ENCODE data around the gene DTX2. TPM values are rescaled to one million over a fixed set of nuclear protein-coding genes. Genes with fewer than 3 reads are reported as not detected.
A peak's percentile ranks its signal among the peaks of the same experiment; 100 is the strongest.
"Not testable (repeated sequence)": the region's sequence is repeated elsewhere in the genome, so short reads cannot be mapped to it uniquely, and the experiment has no call there.

The DTX2 gene
- total RNA-seq, 1 donor from 2014 or later = 11.5 TPM

DNA sequence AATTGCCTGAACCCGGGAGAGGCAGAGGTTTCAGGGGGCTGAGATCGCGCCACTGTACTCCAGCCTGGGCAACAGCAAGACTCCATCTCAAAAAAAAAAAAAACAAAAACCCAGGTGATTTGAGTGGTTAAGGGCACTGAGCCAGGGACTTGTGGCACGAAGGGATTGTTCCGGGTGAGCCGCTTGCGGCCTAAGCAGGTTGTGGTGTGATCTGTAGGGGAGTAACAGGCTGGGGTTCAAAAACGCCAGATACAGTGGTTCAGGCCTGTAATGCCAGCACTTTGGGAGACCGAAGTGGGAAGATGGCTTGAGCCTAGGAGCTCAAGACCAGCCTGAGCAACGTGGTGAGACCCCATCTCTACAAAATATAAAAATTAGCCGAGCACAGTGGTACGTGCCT, 17.7 kb upstream of the DTX2 start:
- not testable (repeated sequence) for H3K36me3 Mint-ChIP-seq (ENCODE audit: low read depth); H3K27me3 Mint-ChIP-seq (ENCODE audit: low read depth); H3K27ac Mint-ChIP-seq (ENCODE audit: unreplicated experiment); H3K4me3 Mint-ChIP-seq (ENCODE audit: unreplicated experiment); DNase-seq (ENCODE audit: low spot score); H3K9me3 Mint-ChIP-seq (ENCODE audit: low read depth); H3K4me1 Mint-ChIP-seq (ENCODE audit: low read depth)

DNA sequence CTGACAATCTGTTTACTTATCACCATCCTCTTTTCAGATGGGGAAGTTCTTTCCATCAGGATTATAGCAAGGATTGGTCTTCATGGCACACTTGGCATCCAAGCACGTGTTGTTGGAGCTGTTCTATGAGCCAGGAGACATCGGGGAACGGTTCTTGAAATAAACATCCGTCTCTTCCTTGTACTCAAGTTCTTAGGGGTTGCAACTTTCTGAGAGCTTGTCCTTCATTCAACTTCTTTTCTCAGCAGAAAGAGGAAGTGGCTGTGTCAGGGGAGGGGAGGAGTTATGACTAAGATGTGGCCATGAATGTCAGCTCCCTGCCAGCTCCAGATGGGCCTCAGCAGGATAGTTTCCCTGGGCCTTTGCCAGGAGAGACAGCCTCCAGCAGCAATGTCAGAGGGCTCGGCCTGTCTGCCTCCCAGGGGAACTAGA, 15.9 kb upstream of the DTX2 start:
- not testable (repeated sequence) for H3K9me3 Mint-ChIP-seq (ENCODE audit: low read depth)

DNA sequence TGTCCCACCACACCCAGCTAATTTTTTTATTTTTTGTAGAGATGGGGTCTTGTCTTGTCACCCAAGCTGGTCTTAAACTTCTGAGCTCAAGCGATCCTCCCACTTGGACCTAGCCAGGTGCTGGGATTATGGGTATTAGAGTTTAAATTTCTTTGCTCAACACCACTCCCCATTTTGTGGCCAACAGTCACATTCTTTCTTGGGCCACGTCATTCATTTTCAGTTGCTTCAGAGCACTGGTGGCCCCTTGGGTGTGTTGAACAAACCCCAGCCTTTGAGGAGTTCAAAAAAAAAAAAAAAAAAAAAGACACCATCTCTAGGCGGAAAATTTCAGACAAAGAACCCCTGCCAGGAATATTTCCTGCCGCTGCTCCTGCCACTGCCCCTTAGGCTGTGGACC, 4.5 kb upstream of the DTX2 start:
- not testable (repeated sequence) for H3K27me3 Mint-ChIP-seq (ENCODE audit: low read depth); H3K4me3 Mint-ChIP-seq (ENCODE audit: unreplicated experiment); H3K36me3 Mint-ChIP-seq (ENCODE audit: low read depth); H3K4me1 Mint-ChIP-seq (ENCODE audit: low read depth); H3K9me3 Mint-ChIP-seq (ENCODE audit: low read depth); DNase-seq (ENCODE audit: low spot score); H3K27ac Mint-ChIP-seq (ENCODE audit: unreplicated experiment)

More for the DNA sequence above, 15.9 kb upstream of the DTX2 start:
- not testable (repeated sequence) for DNase-seq (ENCODE audit: low spot score); H3K36me3 Mint-ChIP-seq (ENCODE audit: low read depth); H3K27me3 Mint-ChIP-seq (ENCODE audit: low read depth); H3K4me1 Mint-ChIP-seq (ENCODE audit: low read depth); H3K4me3 Mint-ChIP-seq (ENCODE audit: unreplicated experiment)
- peak overlapping the region; percentile 81 for H3K27ac Mint-ChIP-seq (ENCODE audit: unreplicated experiment)

DNA sequence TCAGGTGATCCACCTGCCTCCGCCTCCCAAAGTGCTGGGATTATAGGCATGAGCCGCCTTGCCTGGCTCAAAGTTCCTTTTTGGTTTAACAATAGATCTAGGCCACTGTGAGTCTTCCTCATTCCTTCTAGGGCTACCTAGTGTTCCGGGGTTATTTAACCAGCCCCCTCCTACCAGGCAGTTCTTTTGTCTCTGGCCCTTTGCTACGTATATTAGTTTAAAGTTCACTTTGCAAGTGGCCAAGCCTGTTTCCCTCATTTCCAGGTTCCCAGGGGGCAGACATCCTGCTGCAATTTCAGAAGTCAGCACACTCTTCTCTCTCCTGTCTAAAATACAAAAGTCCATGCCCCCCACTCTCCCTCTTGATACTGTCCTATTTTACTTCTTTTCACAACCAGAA, 3.0 kb upstream of the DTX2 start:
- H3K4me1 Mint-ChIP-seq (ENCODE audit: low read depth); H3K27me3 Mint-ChIP-seq (ENCODE audit: low read depth); H3K9me3 Mint-ChIP-seq (ENCODE audit: low read depth); H3K4me3 Mint-ChIP-seq (ENCODE audit: unreplicated experiment); H3K36me3 Mint-ChIP-seq (ENCODE audit: low read depth); DNase-seq (ENCODE audit: low spot score); H3K27ac Mint-ChIP-seq (ENCODE audit: unreplicated experiment): not testable (repeated sequence)

DNA sequence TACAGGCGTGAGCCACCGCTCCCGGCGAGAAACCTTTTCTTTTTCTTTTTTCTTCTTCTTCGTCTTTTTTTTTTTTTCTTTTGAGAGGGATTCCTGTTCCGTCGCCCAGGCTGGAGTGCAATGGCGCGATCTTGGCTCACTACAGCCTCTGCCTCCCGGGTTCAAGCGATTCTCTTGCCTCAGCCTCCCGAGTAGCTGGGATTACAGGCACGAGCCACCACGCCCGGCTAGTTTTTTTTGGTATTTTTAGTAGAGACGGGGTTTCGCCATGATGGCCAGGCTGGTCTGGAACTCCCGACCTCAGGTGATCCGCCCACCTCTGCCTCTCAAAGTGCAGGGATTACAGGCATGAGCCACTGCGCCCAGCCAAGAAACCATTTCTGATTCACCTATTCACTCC, 742 bp upstream of the DTX2 start:
- H3K9me3 Mint-ChIP-seq (ENCODE audit: low read depth); H3K36me3 Mint-ChIP-seq (ENCODE audit: low read depth); H3K27me3 Mint-ChIP-seq (ENCODE audit: low read depth); H3K4me3 Mint-ChIP-seq (ENCODE audit: unreplicated experiment); H3K4me1 Mint-ChIP-seq (ENCODE audit: low read depth); H3K27ac Mint-ChIP-seq (ENCODE audit: unreplicated experiment); DNase-seq (ENCODE audit: low spot score): not testable (repeated sequence)

DNA sequence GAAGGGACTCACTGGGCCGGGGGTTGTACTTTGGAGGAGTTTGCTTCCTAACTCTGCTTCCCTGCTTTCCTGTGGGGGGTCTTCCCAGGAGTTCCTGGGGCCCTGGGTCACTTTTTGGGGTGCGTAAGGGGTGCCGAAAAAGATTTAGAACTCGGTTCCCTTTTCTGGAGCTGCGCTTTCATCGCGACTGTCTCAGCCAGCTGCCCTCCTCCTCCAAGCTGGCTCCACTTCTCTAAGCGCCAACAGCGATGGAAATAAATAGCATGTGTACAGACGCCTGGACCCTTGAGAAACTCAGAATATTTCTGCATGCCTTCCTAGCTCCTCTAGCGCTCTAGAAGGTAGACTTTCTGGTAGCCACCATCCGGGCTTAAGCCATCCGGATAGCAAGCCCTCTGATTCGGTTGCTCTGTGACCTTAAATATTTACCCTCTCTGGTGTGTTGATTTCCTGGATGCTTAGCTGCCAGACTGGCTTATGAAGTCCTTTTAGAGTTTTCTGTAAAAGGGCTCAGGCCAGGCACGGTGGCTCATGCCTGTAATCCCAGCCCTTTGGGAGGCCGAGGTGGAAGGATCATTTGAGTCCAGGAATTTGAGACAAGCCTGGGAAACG, 868 bp downstream of the DTX2 start:
- not testable (repeated sequence) for H3K4me1 Mint-ChIP-seq (ENCODE audit: low read depth); H3K27ac Mint-ChIP-seq (ENCODE audit: unreplicated experiment); H3K4me3 Mint-ChIP-seq (ENCODE audit: unreplicated experiment); H3K27me3 Mint-ChIP-seq (ENCODE audit: low read depth); H3K9me3 Mint-ChIP-seq (ENCODE audit: low read depth); H3K36me3 Mint-ChIP-seq (ENCODE audit: low read depth); DNase-seq (ENCODE audit: low spot score)

DNA sequence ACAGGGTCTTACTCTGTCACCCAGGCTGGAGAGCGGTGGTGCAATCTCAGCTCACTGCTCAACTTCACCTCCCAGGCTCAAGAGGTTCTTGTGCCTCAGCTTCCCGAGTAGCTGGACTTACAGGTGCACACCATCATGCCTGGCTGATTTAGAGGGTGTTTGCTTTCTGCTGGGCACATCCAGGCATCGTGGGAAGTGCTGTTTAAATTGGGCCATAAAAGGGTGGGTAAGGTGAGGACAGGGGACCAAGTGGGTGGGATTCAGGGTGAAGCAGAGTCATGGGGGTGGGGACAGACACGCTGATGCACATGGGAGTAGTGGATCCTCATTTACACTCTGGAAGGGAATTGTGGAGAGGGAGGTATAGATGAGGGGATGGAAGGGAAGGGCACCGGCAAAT, 3.5 kb downstream of the DTX2 start:
- not testable (repeated sequence) for DNase-seq (ENCODE audit: low spot score); H3K4me1 Mint-ChIP-seq (ENCODE audit: low read depth); H3K4me3 Mint-ChIP-seq (ENCODE audit: unreplicated experiment); H3K27me3 Mint-ChIP-seq (ENCODE audit: low read depth); H3K36me3 Mint-ChIP-seq (ENCODE audit: low read depth); H3K9me3 Mint-ChIP-seq (ENCODE audit: low read depth); H3K27ac Mint-ChIP-seq (ENCODE audit: unreplicated experiment)

DNA sequence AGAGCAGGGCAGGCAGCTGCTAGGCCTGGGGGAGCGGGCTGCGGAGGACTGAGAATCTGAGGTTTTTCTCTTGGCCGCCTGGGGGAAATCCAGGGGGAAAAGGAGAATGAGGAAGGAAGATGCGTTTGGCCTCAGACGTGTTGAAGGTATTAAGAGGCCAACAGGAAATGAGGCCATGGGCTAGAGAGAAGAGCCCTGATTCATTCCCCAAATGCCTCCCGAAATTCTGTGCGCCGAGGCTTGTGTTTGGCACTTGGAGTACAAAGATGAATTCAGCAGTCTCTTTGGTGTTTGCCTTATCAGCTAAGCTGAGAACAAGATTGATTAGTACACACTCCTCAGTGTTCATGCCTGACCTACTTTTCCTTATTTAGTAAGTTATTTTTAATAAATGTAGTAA, 4.4 kb downstream of the DTX2 start:
- not testable (repeated sequence) for H3K27ac Mint-ChIP-seq (ENCODE audit: unreplicated experiment); H3K27me3 Mint-ChIP-seq (ENCODE audit: low read depth); H3K36me3 Mint-ChIP-seq (ENCODE audit: low read depth); H3K9me3 Mint-ChIP-seq (ENCODE audit: low read depth); H3K4me3 Mint-ChIP-seq (ENCODE audit: unreplicated experiment); DNase-seq (ENCODE audit: low spot score); H3K4me1 Mint-ChIP-seq (ENCODE audit: low read depth)

DNA sequence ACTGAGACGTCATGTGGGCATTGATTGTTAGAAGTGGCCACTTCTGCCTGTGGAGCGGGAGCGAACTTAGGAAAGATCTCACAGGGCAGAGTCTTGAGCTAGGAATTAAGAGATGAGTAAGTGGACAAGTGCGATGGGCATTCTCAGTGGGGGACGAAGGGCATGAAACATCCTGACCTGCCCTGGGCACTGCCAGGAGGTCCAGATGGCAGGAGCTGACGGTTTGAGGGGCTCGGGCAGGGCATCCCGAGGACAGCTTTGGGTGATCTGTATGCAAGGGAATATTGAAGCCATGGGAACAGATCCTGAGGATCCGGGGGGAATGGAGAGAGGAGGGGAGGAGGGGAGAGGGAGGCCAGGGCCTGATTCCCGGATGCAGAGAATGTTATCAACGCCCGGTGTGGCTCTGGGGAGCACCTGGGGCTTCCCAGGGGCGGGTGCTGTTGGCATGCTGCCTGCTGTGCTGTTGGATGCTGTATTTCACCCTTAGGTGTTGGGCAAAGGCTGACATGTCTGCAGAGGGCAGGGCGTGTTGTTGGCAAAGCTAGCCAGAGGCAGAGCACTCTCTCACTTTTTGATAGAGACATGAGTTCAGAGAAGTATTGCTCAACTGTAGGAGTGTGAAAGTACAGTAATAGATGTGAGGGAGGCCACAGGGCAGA, 6.4 kb downstream of the DTX2 start:
- not testable (repeated sequence) for H3K27ac Mint-ChIP-seq (ENCODE audit: unreplicated experiment); H3K36me3 Mint-ChIP-seq (ENCODE audit: low read depth)

DNA sequence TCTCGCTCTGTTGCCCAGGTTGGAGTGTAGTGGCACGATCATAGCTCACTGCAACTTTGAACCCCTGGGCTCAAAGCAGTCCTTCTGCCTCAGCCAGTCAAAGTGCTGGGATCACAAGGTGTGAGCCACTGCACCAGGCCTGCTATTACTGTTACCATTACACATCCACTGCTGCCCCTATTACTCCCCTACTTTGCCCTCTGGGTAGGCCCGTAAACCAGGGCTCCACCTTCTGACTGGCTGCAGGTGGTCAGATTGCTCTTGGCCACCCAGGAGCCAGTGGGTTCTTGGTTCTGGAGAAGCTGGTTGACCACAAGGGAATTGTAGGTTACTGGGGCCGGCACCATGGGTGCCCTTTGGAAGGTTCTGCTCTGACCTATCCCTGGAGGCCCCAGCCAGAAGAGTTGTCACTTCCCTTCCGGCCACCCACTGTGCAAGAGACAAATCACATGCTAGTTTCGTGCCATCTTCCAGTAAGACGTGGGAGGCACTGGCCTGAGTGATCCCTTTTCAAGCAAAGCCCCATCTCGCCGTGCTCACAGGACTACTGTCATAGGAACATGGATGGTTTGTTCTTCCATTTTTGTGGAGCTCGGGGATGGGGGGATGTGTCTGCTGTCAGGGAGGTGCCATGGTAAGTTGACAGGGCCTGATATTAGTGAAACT, 10.2 kb downstream of the DTX2 start:
- not testable (repeated sequence) for H3K27me3 Mint-ChIP-seq (ENCODE audit: low read depth); H3K27ac Mint-ChIP-seq (ENCODE audit: unreplicated experiment); H3K36me3 Mint-ChIP-seq (ENCODE audit: low read depth); DNase-seq (ENCODE audit: low spot score); H3K4me1 Mint-ChIP-seq (ENCODE audit: low read depth); H3K9me3 Mint-ChIP-seq (ENCODE audit: low read depth); H3K4me3 Mint-ChIP-seq (ENCODE audit: unreplicated experiment)

More for the DNA sequence above, 6.4 kb downstream of the DTX2 start:
- not testable (repeated sequence) for H3K4me3 Mint-ChIP-seq (ENCODE audit: unreplicated experiment); H3K27me3 Mint-ChIP-seq (ENCODE audit: low read depth); DNase-seq (ENCODE audit: low spot score); H3K9me3 Mint-ChIP-seq (ENCODE audit: low read depth); H3K4me1 Mint-ChIP-seq (ENCODE audit: low read depth)

DNA sequence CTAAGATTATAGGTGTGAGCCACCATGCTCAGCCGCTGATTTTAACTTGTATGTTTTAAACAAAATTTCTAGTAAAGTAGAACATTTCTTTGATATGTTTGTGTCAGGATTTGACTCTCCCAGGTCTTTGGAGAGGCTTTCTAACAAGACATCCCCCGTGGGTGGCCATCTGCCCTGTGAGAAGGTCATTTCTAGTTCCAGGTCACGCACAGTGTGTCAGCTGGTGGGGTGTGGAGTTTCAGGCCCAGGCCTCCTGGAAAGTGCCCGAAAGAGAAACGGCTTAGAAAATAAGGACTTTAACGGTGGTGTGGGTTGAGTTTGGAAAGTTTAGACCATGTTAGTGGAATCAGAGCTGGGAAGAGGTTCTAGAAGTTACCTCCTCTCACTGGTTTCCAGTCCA, 11.6 kb downstream of the DTX2 start:
- not testable (repeated sequence) for H3K27ac Mint-ChIP-seq (ENCODE audit: unreplicated experiment); DNase-seq (ENCODE audit: low spot score); H3K9me3 Mint-ChIP-seq (ENCODE audit: low read depth); H3K4me3 Mint-ChIP-seq (ENCODE audit: unreplicated experiment); H3K27me3 Mint-ChIP-seq (ENCODE audit: low read depth); H3K36me3 Mint-ChIP-seq (ENCODE audit: low read depth); H3K4me1 Mint-ChIP-seq (ENCODE audit: low read depth)

DNA sequence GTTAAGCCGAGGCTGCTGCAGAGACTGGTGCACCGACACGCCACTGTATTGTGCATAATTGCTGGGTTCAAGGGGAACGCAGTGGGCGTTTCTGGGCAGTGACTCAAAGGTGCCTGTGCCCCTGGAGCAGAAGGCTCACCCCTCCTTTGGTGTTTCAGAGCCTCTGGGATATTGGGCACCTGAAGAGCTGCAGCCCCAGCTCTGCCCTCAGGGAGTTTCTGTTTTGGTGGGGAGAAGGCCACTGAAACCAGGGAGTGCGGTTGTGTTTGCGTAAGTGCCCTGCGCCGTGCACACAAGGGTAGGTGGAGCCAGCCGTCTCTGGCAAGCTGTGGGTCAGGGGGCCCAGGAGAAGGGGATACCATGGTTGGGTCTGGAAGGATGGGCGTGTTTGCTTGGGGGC, 14.8 kb downstream of the DTX2 start:
- H3K4me1 Mint-ChIP-seq (ENCODE audit: low read depth); H3K4me3 Mint-ChIP-seq (ENCODE audit: unreplicated experiment); H3K36me3 Mint-ChIP-seq (ENCODE audit: low read depth); H3K27me3 Mint-ChIP-seq (ENCODE audit: low read depth); H3K9me3 Mint-ChIP-seq (ENCODE audit: low read depth); H3K27ac Mint-ChIP-seq (ENCODE audit: unreplicated experiment); DNase-seq (ENCODE audit: low spot score): not testable (repeated sequence)

All from chondrocyte (in vitro differentiated cells).